ENCODE measurements around the gene TENT4A. TPM values are rescaled to one million over a fixed set of nuclear protein-coding genes. Genes with fewer than 3 reads are reported as not detected.

Gene TENT4A
- total RNA-seq, 2 donors from 2014 or later: 12.9 to 40.4 TPM

DNA sequence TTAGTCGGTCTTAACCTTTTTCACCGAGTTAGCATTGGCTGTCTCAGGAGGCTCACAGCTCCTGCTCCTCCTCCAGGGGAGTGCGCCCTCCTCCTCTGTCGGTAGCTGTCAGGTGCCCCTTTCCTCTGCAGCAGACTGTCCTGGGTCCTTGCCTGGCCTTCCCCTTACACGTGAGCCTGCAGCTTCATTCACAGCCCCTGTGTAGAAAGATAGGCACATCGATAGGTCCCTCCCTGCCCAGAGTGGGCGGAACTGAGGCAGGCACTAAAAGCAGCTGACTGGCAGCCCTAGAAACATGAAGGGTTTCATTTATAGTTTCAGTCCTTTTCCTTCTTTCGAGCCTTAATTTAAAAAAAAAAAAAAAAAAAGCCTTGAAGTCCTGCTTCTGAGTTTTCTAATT, 17.2 kb downstream of the TENT4A start:
- no peaks in the 10 kb centered on the region for H3K9me3 ChIP-seq
- H3K4me3 ChIP-seq: no peak overlapping the region
- DNase-seq (ENCODE audit: low spot score): no peak
- 60% methylated on average over 8 of the region's 8 CpGs for WGBS
- TF ChIP-seq POLR2AphosphoS5 (IDR thresholded peaks at IDR 0.05) (no peak), POLR2A (IDR thresholded peaks at IDR 0.05) (no peak)
- TF ChIP-seq, protein P1, sequence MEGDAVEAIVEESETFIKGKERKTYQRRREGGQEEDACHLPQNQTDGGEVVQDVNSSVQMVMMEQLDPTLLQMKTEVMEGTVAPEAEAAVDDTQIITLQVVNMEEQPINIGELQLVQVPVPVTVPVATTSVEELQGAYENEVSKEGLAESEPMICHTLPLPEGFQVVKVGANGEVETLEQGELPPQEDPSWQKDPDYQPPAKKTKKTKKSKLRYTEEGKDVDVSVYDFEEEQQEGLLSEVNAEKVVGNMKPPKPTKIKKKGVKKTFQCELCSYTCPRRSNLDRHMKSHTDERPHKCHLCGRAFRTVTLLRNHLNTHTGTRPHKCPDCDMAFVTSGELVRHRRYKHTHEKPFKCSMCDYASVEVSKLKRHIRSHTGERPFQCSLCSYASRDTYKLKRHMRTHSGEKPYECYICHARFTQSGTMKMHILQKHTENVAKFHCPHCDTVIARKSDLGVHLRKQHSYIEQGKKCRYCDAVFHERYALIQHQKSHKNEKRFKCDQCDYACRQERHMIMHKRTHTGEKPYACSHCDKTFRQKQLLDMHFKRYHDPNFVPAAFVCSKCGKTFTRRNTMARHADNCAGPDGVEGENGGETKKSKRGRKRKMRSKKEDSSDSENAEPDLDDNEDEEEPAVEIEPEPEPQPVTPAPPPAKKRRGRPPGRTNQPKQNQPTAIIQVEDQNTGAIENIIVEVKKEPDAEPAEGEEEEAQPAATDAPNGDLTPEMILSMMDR (IDR thresholded peaks at IDR 0.05): no peak
- no peaks in the 10 kb centered on the region for H3K27me3 ChIP-seq (replicated peaks; ENCODE audit: insufficient read depth)
- H3K27ac ChIP-seq: no peak overlapping the region
- no peaks in the 10 kb centered on the region for H3K36me3 ChIP-seq
- peaks cover 5% of the 10 kb centered on the region for H3K4me1 ChIP-seq (replicated peaks)
- intact Hi-C loops (cut with DNase I): no loop called here

DNA sequence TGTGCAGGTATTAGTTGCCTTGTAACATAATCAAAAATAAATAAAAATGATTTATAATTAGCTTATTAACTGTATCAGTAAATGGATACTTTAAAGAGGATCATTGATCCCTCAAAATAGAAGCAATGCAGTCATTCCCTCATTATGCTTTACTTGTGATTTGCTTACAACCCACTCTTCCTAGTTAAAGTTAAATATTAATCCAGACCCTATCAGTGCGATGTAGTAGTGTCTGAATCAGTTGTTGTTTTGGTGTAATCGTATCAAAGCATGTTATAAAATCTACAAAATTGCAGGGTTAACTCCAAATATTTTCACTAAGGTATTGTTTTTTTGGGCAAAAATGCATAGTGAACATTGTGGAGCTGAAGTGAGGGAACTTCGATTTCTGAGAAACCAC, 17.6 kb downstream of the TENT4A start:
- no peaks in the 10 kb centered on the region for H3K9me3 ChIP-seq
- H3K27me3 ChIP-seq (replicated peaks; ENCODE audit: insufficient read depth): no peaks in the 10 kb centered on the region
- no peak overlapping the region for H3K4me3 ChIP-seq
- intact Hi-C loops (cut with DNase I): no loop called here
- no peaks in the 10 kb centered on the region for H3K36me3 ChIP-seq
- peaks cover 5% of the 10 kb centered on the region for H3K4me1 ChIP-seq (replicated peaks)
- TF ChIP-seq POLR2AphosphoS5 (IDR thresholded peaks at IDR 0.05) (no peak), POLR2A (IDR thresholded peaks at IDR 0.05) (no peak)
- TF ChIP-seq, protein P1 (IDR thresholded peaks at IDR 0.05): no peak
- WGBS: 84% methylated on average over 3 of the region's 3 CpGs
- no peak overlapping the region for H3K27ac ChIP-seq
- no peak for DNase-seq (ENCODE audit: low spot score)

DNA sequence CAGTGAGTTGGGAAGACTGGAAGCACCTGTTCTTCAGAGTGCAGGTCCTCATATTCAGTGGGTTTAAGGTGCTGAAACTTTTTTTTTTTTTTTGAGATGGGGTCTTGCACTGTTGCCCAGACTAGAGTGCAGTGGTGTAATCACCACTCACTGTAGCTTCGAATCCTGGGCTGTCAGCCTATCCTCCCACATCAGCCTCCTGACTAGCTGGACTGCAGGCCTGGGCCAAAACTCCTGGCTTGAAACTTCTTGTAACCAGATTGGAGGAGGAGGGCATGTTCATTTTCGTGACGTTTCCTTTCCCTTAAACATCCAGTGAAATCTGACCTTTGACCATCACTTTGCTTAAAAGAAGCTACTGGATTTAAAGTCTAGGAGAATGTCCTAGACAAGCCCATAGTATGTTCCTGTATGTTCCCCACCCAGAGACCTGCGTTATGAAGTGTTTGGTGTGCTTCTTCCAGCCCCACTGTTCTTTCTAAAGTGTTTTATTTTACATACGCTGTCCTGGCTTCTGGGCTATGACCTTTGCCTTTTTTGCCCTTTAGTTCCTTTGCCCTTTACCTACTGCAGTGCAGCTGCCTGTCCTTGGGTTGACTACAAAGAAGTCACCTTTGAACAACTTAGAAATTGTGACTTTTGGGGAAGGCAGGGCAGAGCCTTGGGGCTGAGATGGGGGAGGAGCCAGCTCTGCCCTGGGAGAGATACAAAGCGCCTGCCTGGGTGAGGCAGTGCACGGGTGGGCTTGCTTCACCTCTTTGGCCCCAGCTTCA, 18.4 kb downstream of the TENT4A start:
- no peak overlapping the region for H3K27ac ChIP-seq
- TF ChIP-seq, protein P1 (IDR thresholded peaks at IDR 0.05): no peak
- TF ChIP-seq POLR2AphosphoS5 (IDR thresholded peaks at IDR 0.05): no peak
- TF ChIP-seq POLR2A (IDR thresholded peaks at IDR 0.05): no peak
- DNase-seq (ENCODE audit: low spot score): no peak
- intact Hi-C loops (cut with DNase I): no loop called here
- WGBS: 68% methylated on average over 7 of the region's 7 CpGs
- H3K9me3 ChIP-seq: no peaks in the 10 kb centered on the region
- no peak overlapping the region for H3K4me3 ChIP-seq
- H3K4me1 ChIP-seq (replicated peaks): peaks cover 5% of the 10 kb centered on the region
- no peaks in the 10 kb centered on the region for H3K36me3 ChIP-seq
- no peaks in the 10 kb centered on the region for H3K27me3 ChIP-seq (replicated peaks; ENCODE audit: insufficient read depth)

DNA sequence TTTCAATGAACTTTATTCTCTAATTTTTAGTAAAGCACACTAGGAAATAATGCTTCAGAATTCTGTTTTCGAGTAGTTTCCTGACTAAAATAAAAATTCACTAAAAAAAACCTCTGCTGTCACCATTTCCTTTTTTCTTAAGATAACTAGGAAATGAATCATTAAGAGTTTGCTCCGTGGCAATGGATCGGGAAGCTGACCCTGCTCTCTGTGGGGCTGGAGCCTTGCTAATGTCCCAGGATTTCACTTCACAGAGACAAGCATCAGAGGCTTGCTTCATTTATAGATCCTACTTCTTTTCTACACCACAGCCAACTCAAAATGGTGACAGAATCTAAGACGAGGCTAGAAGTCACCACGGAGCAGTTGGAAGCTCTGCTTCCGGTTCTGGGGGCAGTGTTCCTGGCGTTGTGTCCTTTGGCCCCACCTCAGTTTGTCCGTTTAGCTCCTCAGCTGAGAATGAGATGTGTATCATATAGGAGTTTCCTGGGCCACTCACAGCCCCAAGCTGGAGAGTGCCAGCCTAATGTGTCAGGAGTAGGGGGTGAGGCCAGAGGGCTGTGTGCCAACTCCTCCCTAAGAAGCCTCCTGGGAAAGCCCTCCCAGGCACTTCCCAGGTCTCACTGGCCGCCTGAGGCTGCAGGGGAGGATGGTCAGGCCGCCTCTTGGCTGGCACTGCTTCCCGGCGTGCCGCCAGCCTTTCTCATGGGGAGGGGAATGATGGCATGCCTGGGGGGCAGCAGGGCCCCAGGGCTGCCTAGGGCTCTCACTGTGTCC, 19.6 kb downstream of the TENT4A start:
- TF ChIP-seq, protein P1 (IDR thresholded peaks at IDR 0.05): no peak
- no peak for TF ChIP-seq POLR2A (IDR thresholded peaks at IDR 0.05)
- no peak for TF ChIP-seq POLR2AphosphoS5 (IDR thresholded peaks at IDR 0.05)
- Histone ChIP-seq H3K27me3 (replicated peaks; ENCODE audit: insufficient read depth) (no peaks in the 10 kb centered on the region), H3K9me3 (no peaks in the 10 kb centered on the region), H3K36me3 (no peaks in the 10 kb centered on the region), H3K4me1 (replicated peaks) (peaks cover 5% of the 10 kb centered on the region), H3K27ac (no peak overlapping the region), H3K4me3 (no peak overlapping the region)
- intact Hi-C loops (cut with DNase I): no loop called here
- DNase-seq (ENCODE audit: low spot score): no peak
- WGBS: 28% methylated on average over 13 of the region's 13 CpGs
